ENCODE data around the gene HINT2. TPM values are rescaled to one million over a fixed set of nuclear protein-coding genes. Genes with fewer than 3 reads are reported as not detected.

The HINT2 gene
- total and polyA plus RNA-seq, 4 donors: 19.9 to 112 (median 58.8) TPM

DNA sequence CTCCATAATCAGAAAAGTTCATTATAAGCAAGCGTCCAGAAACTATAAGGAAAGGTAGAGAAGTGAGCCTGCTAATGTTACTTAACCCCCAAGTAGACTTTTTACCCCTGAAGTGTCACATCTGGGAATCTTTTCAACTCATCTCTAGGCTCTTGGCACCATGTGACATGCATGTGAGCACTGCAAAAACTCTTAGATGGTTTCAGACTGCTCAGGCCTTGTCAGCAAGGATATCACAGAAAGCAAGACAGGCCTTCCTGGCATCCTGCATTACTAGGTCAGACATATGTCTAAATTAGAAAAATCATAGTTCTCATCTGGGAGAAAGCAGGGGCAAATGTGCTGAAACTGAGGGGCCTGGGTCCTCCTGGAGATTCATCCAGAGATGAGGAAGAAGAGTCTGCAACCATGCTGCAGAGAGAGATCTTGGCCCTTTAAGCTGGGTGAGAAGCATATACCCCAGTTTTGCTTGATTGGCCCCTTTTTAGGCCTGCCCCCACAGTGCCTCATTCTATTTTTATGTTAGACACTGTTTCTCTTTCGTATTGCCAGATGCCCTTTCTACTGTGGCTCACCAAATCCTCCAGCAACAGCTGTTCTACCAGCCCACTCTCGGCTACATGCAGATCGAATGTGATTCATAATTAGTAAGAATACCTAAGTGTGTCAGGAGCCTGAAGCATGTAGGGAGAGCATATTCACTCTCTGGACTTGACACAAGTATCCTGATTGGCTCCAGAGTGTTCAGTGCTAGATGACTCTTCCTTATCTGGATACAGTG, 33.1 kb upstream of the HINT2 start:
- no peak overlapping the region for H3K9ac ChIP-seq (ENCODE audit: insufficient read depth in 1 of 2, low read length in 2 of 2)
- peak overlapping the region in 1 of 2 donors; percentile 70 for H3K27ac ChIP-seq (ENCODE audit: low read depth in 1 of 2, low read length in 1 of 2)
- peak; percentile 31 for ATAC-seq (ENCODE audit: insufficient read depth, low FRiP score)
- no peaks in the 10 kb centered on the region for H3K27me3 ChIP-seq (ENCODE audit: control insufficient read depth in 3 of 3, insufficient read depth in 3 of 3, low read length in 2 of 3)
- peaks cover 0 to 32% (median 7%) of the 10 kb centered on the region in 4 donors for H3K36me3 ChIP-seq (ENCODE audit: control insufficient read depth in 4 of 4, insufficient read depth in 4 of 4, low read length in 4 of 4)
- no peak overlapping the region for H3K4me3 ChIP-seq
- no peak for DNase-seq
- TF ChIP-seq, protein P1, sequence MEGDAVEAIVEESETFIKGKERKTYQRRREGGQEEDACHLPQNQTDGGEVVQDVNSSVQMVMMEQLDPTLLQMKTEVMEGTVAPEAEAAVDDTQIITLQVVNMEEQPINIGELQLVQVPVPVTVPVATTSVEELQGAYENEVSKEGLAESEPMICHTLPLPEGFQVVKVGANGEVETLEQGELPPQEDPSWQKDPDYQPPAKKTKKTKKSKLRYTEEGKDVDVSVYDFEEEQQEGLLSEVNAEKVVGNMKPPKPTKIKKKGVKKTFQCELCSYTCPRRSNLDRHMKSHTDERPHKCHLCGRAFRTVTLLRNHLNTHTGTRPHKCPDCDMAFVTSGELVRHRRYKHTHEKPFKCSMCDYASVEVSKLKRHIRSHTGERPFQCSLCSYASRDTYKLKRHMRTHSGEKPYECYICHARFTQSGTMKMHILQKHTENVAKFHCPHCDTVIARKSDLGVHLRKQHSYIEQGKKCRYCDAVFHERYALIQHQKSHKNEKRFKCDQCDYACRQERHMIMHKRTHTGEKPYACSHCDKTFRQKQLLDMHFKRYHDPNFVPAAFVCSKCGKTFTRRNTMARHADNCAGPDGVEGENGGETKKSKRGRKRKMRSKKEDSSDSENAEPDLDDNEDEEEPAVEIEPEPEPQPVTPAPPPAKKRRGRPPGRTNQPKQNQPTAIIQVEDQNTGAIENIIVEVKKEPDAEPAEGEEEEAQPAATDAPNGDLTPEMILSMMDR (IDR thresholded peaks at IDR 0.05; ENCODE audit: control extremely low read depth, extremely low read depth): no peak
- no peaks in the 10 kb centered on the region for H3K9me3 ChIP-seq (ENCODE audit: control insufficient read depth in 4 of 4, insufficient read depth in 3 of 4, low read length in 3 of 4)
- WGBS, 2 donors: 82 to 85% methylated on average over 4 of the region's 4 CpGs
- H3K4me1 ChIP-seq (ENCODE audit: control insufficient read depth in 5 of 5, insufficient read depth in 5 of 5, low read length in 5 of 5): peaks cover 6 to 21% (median 15%) of the 10 kb centered on the region in 5 donors

DNA sequence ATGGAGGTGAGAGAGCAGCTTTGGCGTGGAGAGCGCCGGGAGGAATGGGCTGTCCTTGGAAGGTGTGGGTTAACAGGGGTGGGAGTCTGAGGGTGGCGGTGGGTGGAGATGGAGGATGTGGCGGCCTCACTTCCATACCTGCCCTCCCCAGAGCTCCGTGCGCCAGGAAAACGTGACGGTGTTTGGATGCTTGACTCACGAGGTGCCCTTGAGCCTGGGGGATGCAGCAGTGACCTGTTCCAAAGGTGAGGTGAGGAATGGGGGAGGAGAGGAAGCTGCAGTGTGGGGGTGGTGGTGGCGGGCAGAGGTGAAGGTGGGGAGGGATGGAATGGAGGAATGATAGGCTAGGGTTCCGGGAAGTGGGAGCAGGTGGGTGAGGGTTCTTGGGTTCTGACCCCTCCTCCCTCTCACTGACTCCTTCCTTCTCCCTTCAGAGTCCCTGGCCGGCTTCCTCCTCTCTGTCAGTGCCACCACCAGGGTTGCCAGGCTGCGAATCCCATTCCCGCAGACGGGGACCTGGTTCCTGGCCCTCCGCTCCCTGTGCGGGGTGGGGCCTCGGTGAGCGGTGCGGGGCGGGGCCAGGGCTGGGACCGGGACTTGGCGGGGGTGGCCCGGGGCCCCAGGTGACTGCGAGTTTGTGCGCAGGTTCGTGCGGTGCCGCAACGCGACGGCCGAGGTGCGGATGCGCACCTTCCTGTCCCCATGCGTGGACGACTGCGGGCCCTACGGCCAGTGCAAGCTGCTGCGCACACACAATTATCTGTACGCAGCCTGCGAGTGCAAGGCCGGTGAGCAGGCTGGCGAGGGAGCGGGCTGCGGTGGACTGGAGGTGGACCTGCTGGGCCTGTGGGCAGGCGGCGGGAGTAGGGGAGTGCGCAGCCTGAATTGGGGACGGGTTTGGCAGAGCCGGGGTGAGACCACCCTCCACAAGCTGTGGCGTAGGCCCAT, 31.3 kb upstream of the HINT2 start:
- no peak for ATAC-seq (ENCODE audit: insufficient read depth, low FRiP score)
- Histone ChIP-seq H3K36me3 (ENCODE audit: control insufficient read depth in 4 of 4, insufficient read depth in 4 of 4, low read length in 4 of 4) (peaks cover 0 to 22% (median 7%) of the 10 kb centered on the region in 4 donors), H3K27ac (ENCODE audit: low read depth in 1 of 2, low read length in 1 of 2) (peak overlapping the region in 1 of 2 donors; percentile 80), H3K4me1 (ENCODE audit: control insufficient read depth in 5 of 5, insufficient read depth in 5 of 5, low read length in 5 of 5) (peaks cover 6 to 21% (median 16%) of the 10 kb centered on the region in 5 donors), H3K27me3 (ENCODE audit: control insufficient read depth in 3 of 3, insufficient read depth in 3 of 3, low read length in 2 of 3) (no peaks in the 10 kb centered on the region), H3K9me3 (ENCODE audit: control insufficient read depth in 4 of 4, insufficient read depth in 3 of 4, low read length in 3 of 4) (no peaks in the 10 kb centered on the region), H3K9ac (ENCODE audit: insufficient read depth in 1 of 2, low read length in 2 of 2) (peak overlapping the region; percentile 16 to 59), H3K4me3 (no peak overlapping the region)
- TF ChIP-seq, protein P1 (IDR thresholded peaks at IDR 0.05; ENCODE audit: control extremely low read depth, extremely low read depth): no peak
- WGBS, 2 donors: 38 to 60% methylated on average over 52 to 53 of the region's 53 CpGs
- DNase-seq: peak in 1 of 3 donors; percentile 26

DNA sequence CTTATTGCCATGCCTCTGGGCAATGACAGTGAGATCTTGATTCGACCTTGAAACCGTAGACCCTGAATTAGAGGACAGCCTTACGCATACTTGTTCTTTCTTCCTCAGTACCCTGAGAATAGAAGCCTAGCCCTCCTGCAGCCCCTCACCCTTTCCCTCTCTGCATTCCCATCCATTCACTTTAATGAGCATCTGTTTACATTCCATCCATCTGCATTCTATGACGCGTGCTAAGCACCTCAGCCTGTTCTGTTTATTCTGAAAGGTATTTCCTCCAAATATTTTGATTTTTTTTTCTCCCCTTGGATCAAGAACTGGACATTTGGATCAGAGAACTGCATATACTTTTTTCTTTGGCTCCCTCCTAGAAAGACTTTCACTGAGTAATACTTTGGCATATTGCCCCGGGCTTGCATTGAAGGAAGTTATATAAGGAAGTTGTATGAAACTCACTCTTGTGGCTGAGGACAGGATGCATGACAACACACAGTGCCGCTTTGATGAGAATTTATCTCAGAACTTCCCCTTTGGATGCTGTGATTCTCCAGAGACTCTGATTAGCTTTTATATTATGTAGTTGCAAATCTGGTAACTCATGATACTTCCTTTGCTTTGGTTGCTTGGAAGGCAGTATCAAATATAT, 29.9 kb upstream of the HINT2 start:
- peak overlapping the region; percentile 19 to 59 for H3K9ac ChIP-seq (ENCODE audit: insufficient read depth in 1 of 2, low read length in 2 of 2)
- TF ChIP-seq, protein P1 (IDR thresholded peaks at IDR 0.05; ENCODE audit: control extremely low read depth, extremely low read depth): no peak
- H3K9me3 ChIP-seq (ENCODE audit: control insufficient read depth in 4 of 4, insufficient read depth in 3 of 4, low read length in 3 of 4): no peaks in the 10 kb centered on the region
- no peak overlapping the region for H3K4me3 ChIP-seq
- 24% methylated on average over 7 of the region's 7 CpGs for WGBS, 2 donors
- DNase-seq (peak; percentile 56 to 94 (median 93)), ATAC-seq (ENCODE audit: insufficient read depth, low FRiP score) (peak; percentile 43)
- no peaks in the 10 kb centered on the region for H3K27me3 ChIP-seq (ENCODE audit: control insufficient read depth in 3 of 3, insufficient read depth in 3 of 3, low read length in 2 of 3)
- H3K4me1 ChIP-seq (ENCODE audit: control insufficient read depth in 5 of 5, insufficient read depth in 5 of 5, low read length in 5 of 5): peaks cover 6 to 21% (median 16%) of the 10 kb centered on the region in 5 donors
- peaks cover 0 to 22% (median 7%) of the 10 kb centered on the region in 4 donors for H3K36me3 ChIP-seq (ENCODE audit: control insufficient read depth in 4 of 4, insufficient read depth in 4 of 4, low read length in 4 of 4)
- H3K27ac ChIP-seq (ENCODE audit: low read depth in 1 of 2, low read length in 1 of 2): peak overlapping the region in 1 of 2 donors; percentile 88
